Subcutaneous adipose tissue (tissue), 4 donors: ENCODE measurements around the gene LRRC7. TPM values are rescaled to one million over a fixed set of nuclear protein-coding genes. Genes with fewer than 3 reads are reported as not detected.

ENCODE experiments used
- total RNA-seq, 4 donors: library from RNA; depleted of rRNA; stranded (reverse); fragments of >200 nt; gene quantifications; one replicate each; pipeline ENCODE4 v1.1.0, GENCODE V29; 2016
- TF ChIP-seq, protein P1 (sequence below): fragments of 450-650 bp; IDR thresholded peaks from one replicate; pipeline ENCODE4 v1.5.1; 2016; ENCODE audit warnings: low read depth, mild to moderate bottlenecking, control low read depth, antibody characterized with exemption, moderate library complexity

The LRRC7 gene
- total RNA-seq, 4 donors from 2014 or later: not detected

DNA sequence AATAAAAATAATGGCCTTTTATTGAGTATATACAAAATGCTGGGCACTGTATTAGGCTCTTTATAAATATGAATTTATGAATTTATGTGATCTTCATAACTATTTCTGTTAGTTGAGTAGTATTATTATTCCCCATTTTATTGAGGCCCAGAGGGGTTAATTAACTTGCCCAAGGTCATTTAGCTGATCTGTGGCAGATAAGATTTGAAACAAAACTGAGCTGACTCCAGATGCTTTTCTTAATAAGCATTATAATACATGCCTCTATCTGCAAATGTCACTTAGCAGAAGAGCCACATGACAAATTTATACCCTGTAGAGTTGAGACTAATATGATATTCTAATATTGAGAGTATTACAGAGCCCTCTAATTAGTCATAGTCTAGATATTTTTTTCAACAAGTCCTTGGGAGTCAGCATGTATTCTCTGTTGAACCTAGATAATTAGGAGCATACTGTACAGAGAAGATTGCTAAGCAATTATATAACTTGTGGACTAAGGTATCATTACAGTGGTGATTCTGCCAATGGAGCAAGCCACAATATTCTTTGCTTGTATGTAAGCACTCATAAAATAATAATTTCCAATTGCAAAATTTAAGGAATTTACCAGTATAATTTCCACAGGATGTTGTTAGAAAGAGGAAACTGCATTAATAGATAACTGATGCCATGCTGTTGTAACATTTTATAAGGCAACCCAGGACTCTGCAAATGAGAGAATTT lies 525.7 kb downstream of the LRRC7 start:
- TF ChIP-seq, protein P1, sequence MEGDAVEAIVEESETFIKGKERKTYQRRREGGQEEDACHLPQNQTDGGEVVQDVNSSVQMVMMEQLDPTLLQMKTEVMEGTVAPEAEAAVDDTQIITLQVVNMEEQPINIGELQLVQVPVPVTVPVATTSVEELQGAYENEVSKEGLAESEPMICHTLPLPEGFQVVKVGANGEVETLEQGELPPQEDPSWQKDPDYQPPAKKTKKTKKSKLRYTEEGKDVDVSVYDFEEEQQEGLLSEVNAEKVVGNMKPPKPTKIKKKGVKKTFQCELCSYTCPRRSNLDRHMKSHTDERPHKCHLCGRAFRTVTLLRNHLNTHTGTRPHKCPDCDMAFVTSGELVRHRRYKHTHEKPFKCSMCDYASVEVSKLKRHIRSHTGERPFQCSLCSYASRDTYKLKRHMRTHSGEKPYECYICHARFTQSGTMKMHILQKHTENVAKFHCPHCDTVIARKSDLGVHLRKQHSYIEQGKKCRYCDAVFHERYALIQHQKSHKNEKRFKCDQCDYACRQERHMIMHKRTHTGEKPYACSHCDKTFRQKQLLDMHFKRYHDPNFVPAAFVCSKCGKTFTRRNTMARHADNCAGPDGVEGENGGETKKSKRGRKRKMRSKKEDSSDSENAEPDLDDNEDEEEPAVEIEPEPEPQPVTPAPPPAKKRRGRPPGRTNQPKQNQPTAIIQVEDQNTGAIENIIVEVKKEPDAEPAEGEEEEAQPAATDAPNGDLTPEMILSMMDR: no peak

DNA sequence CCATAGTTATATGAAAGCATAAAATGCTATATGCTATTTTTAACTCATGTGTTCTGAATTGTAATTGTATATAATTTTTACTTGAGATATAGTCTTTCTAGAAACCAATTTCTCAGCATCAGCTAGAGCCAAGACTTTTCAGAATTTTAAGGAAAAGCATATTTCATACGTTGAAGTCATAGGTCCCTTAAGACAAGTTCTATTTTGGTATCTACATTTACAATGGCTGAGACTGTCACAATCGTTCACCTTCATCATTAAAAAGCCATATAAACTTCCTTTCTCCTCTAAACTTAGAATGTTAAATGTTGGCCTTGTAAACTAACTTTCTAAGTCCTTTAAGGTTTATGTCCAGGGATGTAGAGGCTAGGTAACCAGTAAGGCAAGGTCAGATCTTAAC lies 533.5 kb downstream of the LRRC7 start:
- TF ChIP-seq, protein P1: no peak

DNA sequence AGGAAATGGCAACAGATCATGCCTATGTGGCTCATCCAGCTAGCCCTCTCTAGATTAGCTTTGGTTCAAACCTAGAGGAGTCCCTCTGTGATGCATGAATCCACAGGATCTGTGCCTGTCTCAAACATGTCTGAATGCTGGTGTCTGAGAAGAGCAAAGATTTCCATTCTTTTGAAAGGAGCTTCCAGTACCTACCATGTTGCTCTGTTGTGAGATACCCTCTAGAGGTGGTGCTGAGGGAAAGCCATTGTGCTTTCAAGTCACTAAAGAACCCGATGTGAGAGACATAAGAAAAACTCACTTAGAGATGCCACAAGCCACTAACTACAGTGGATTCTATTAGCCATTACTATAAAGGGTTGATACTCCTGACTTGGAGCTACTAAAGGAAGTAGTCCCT lies 534.1 kb downstream of the LRRC7 start:
- TF ChIP-seq, protein P1: no peak

DNA sequence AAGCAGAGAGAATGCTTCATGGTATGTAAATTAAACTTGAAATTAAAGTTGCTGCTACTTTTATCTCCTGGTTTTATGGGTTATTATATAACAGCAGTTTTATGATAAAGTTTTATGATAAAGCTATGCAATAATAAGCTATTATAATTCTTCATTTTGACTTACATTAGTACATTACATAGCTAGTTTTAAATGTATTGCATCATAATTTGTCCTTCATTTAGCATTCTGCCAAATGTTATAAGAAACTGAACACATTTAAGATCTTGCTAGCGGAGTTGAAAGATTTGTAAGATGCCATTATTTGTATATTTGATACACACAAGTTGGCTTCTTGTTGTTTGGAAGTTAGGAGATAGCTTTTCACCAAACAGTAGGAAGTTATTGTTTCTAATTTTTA lies 536.0 kb downstream of the LRRC7 start:
- TF ChIP-seq, protein P1: no peak

DNA sequence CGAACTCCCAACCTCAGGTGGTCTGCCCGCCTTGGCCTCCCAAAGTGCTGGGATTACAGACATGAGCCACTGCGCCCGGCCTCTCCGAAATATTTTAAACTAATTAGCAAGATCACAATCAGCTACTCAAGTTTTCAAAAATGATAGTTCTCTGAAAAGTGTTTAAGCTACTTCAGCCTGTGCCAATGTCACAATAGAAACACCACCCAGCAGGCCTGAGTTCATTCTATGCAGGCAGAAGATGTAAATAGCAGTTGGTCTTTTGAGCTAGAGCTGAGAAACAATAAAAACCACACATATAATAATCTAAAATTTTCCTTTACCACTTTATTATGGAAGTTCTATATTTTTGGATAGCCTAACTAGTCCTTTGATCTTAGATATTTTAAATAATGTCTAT lies 541.5 kb downstream of the LRRC7 start:
- TF ChIP-seq, protein P1: no peak

DNA sequence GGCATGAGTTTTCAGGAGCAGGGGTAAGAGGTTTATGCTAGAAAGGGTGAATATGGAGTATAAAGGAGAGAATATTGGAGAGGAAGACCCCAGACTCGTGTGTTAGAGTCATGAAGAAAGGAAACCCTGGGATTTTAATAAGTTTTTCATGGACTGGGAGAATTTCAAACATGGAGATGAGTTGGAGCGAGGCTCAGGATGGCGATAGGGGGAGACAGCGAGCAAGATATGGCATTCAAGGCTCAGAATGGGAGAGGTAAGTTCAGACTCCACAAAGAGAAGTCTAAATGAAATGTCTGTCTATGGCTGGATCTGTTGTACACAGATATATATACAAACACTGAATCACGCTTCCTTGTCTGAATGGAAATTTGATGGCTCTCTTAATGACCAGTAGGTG lies 545.1 kb downstream of the LRRC7 start:
- TF ChIP-seq, protein P1: no peak

DNA sequence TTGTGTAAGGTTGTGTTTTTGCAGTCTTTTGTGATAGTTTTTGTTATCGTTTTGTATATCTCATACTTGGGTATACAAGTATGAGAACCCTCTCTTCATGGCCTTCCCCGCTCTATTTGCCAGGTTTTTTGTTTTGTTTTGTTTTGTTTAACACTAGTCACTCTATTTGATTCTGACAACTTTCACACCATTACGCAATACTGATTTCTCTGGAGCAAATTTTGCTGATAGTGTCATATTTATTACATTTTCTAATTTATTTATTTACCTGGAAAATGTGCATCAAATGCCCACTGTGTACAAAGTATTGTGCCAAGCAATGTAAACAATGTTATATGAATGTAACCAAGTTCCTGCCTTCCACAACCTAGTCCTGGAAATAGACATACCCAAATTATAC lies 547.6 kb downstream of the LRRC7 start:
- TF ChIP-seq, protein P1: no peak
